Prostate gland (tissue), 2 donors: ENCODE measurements around the gene MYO16. TPM values are rescaled to one million over a fixed set of nuclear protein-coding genes. Genes with fewer than 3 reads are reported as not detected.

Experiments used
- DNase-seq: peaks from one replicate; pipeline ENCODE4 v3.0.0-alpha.2; 2019; ENCODE audit warnings: low spot score
- H3K27ac ChIP-seq, 2 donors: fragments of 200-600 bp; sonication (generic); 2 replicates each; pipeline ENCODE4 v1.5.1; 2017 to 2019
- H3K27me3 ChIP-seq: fragments of 200-600 bp; sonication (generic); replicated peaks from 2 replicates; pipeline ENCODE4 v1.5.1; 2019; ENCODE audit not compliant: insufficient read depth
- H3K36me3 ChIP-seq, 2 donors: fragments of 200-600 bp; sonication (generic); 1 replicate in 1 of 2; 2 replicates in 1 of 2; pipeline versions ENCODE4 v1.5.1 to v1.8.1; 2017 to 2019
- H3K4me1 ChIP-seq: fragments of 200-600 bp; sonication (generic); replicated peaks from 2 replicates; pipeline ENCODE4 v1.5.1; 2019
- H3K4me3 ChIP-seq, 2 donors: fragments of 200-600 bp; sonication (generic); 2 replicates each; pipeline ENCODE4 v1.5.1; 2017 to 2019
- H3K9me3 ChIP-seq: fragments of 200-600 bp; sonication (generic); 2 replicates; pipeline ENCODE4 v1.5.1; 2017
- CTCF ChIP-seq, 4 experiments: fragments of 200-600 bp in 2 of 4; fragments of 450-650 bp in 2 of 4; sonication (generic) in 2 of 4; IDR thresholded peaks; 1 replicate in 3 of 4; 2 replicates in 1 of 4; pipeline ENCODE4 v1.5.1; 2016 to 2019; ENCODE audit warnings: antibody characterized with exemption in 4 of 4, mild to moderate bottlenecking in 2 of 4, moderate library complexity in 2 of 4
- POLR2A ChIP-seq: fragments of 450-650 bp; IDR thresholded peaks from one replicate; pipeline ENCODE4 v1.6.1; 2016; ENCODE audit warnings: antibody characterized with exemption, mild to moderate bottlenecking
- POLR2AphosphoS5 ChIP-seq: sonication (generic); formaldehyde crosslinking; IDR thresholded peaks from one replicate; pipeline ENCODE4 v1.6.1; 2017; ENCODE audit warnings: antibody characterized with exemption
- WGBS: methylation state at CpG from one replicate; pipeline ENCODE4 v1.1.5; 2018; 5-methylcytosine and 5-hydroxymethylcytosine counted together
- intact Hi-C: fragments of 100-400 bp; cut with DNase I; formaldehyde crosslinking; loops from one replicate; pipeline ENCODE4 v1.14.2; 2022
- total RNA-seq, 2 donors: library from RNA; depleted of rRNA; stranded (reverse); fragments of >200 nt; gene quantifications; one replicate each; pipeline ENCODE4 v1.1.0, GENCODE V29; 2016

Gene MYO16
- total RNA-seq, 2 donors from 2014 or later, result 0.14 to 0.85 TPM

- Histone ChIP-seq H3K36me3 (no peaks in the 10 kb centered on the region), H3K27ac (no peak overlapping the region), H3K27me3 (no peaks in the 10 kb centered on the region), H3K4me1 (no peaks in the 10 kb centered on the region), H3K9me3 (no peaks in the 10 kb centered on the region), H3K4me3 (no peak overlapping the region)
- no peak for TF ChIP-seq POLR2A
- no peak for TF ChIP-seq CTCF (IDR thresholded peaks at IDR 0.05)
- TF ChIP-seq POLR2AphosphoS5, result no peak
- intact Hi-C loops, result no loop called here
- no peak for DNase-seq
- 75% methylated on average over 5 of the region's 5 CpGs for WGBS
Measured at GRCh38 chr13:108728370-108728769, 99.0 kb downstream of the MYO16 start.

- Histone ChIP-seq H3K36me3 (no peaks in the 10 kb centered on the region), H3K9me3 (no peaks in the 10 kb centered on the region), H3K4me3 (no peak overlapping the region), H3K27ac (no peak overlapping the region), H3K4me1 (no peaks in the 10 kb centered on the region), H3K27me3 (no peaks in the 10 kb centered on the region)
- WGBS, result 28% methylated on average over 3 of the region's 3 CpGs
- intact Hi-C loops, result no loop called here
- no peak for DNase-seq
- no peak for TF ChIP-seq POLR2AphosphoS5
- no peak for TF ChIP-seq CTCF (IDR thresholded peaks at IDR 0.05)
- TF ChIP-seq POLR2A, result no peak
Measured at GRCh38 chr13:108733022-108733560, 103.7 kb downstream of the MYO16 start.

GRCh38 chr13:108734676-108735075, 105.3 kb downstream of the MYO16 start:
- WGBS, result 65% methylated on average over 4 of the region's 4 CpGs
- Histone ChIP-seq H3K4me1 (no peaks in the 10 kb centered on the region), H3K9me3 (no peaks in the 10 kb centered on the region), H3K4me3 (no peak overlapping the region), H3K27me3 (no peaks in the 10 kb centered on the region), H3K27ac (no peak overlapping the region), H3K36me3 (no peaks in the 10 kb centered on the region)
- intact Hi-C loops, result no loop called here
- no peak for TF ChIP-seq POLR2A
- no peak for TF ChIP-seq POLR2AphosphoS5
- no peak for TF ChIP-seq CTCF (IDR thresholded peaks at IDR 0.05)
- DNase-seq, result no peak

GRCh38 chr13:108741930-108742329, 112.5 kb downstream of the MYO16 start:
- WGBS, result 85% methylated on average over 5 of the region's 5 CpGs
- H3K9me3 ChIP-seq, result no peaks in the 10 kb centered on the region
- TF ChIP-seq POLR2AphosphoS5, result no peak
- no peak for TF ChIP-seq CTCF (IDR thresholded peaks at IDR 0.05)
- no peak for TF ChIP-seq POLR2A
- H3K36me3 ChIP-seq, result no peaks in the 10 kb centered on the region
- H3K4me3 ChIP-seq, result no peak overlapping the region
- H3K4me1 ChIP-seq, result no peaks in the 10 kb centered on the region
- intact Hi-C loops, result no loop called here
- DNase-seq, result no peak
- no peak overlapping the region for H3K27ac ChIP-seq
- H3K27me3 ChIP-seq, result no peaks in the 10 kb centered on the region

GRCh38 chr13:108742701-108743451, 113.5 kb downstream of the MYO16 start:
- WGBS, result 42% methylated on average over 2 of the region's 2 CpGs

More at GRCh38 chr13:108742701-108743451, 113.5 kb downstream of the MYO16 start:
- no peaks in the 10 kb centered on the region for H3K4me1 ChIP-seq
- no peak overlapping the region for H3K4me3 ChIP-seq
- no peak overlapping the region for H3K27ac ChIP-seq
- TF ChIP-seq POLR2A, result no peak
- TF ChIP-seq CTCF (IDR thresholded peaks at IDR 0.05), result no peak
- no peak for TF ChIP-seq POLR2AphosphoS5
- intact Hi-C loops, result no loop called here
- H3K9me3 ChIP-seq, result no peaks in the 10 kb centered on the region
- no peaks in the 10 kb centered on the region for H3K27me3 ChIP-seq
- H3K36me3 ChIP-seq, result no peaks in the 10 kb centered on the region
- DNase-seq, result no peak
